ENCODE data around the gene HMX1.

The HMX1 gene

GRCh38 chr4:8817813-8818062 is 53.9 kb downstream of the HMX1 start:
- H3K18ac ChIP-seq (ENCODE audit: low read length): no peak overlapping the region
- H3K27me3 ChIP-seq (ENCODE audit: insufficient read depth, low read length, poor library complexity): no peaks in the 10 kb centered on the region
- no peak overlapping the region for H4K5ac ChIP-seq (ENCODE audit: low read length)
- H3K79me2 ChIP-seq (ENCODE audit: control insufficient read depth, insufficient read depth, low read length): no peaks in the 10 kb centered on the region
- H3K4me3 ChIP-seq (ENCODE audit: low read length): no peak overlapping the region
- no peaks in the 10 kb centered on the region for H3K4me1 ChIP-seq (ENCODE audit: control insufficient read depth, low read depth, low read length)
- no peaks in the 10 kb centered on the region for H3K79me1 ChIP-seq (ENCODE audit: low read length)
- H2AK5ac ChIP-seq (ENCODE audit: low read length): no peak overlapping the region
- no peak for DNase-seq
- no peak overlapping the region for H3K9ac ChIP-seq (ENCODE audit: low read length)
- no CpG with 5 or more reads among the region's 5 CpGs for WGBS (ENCODE audit: extremely low coverage, insufficient coverage, low lambda C conversion rate)
- H3K4me2 ChIP-seq (ENCODE audit: low read length): no peak overlapping the region
- H2BK5ac ChIP-seq (ENCODE audit: low read length): no peak overlapping the region
- H3K36me3 ChIP-seq (ENCODE audit: control insufficient read depth, insufficient read depth, low read length): no peaks in the 10 kb centered on the region
- H3K23ac ChIP-seq (ENCODE audit: low read length): no peak overlapping the region
- no peak overlapping the region for H3K27ac ChIP-seq (ENCODE audit: low read depth, low read length)
- H3K4ac ChIP-seq (ENCODE audit: low read depth, low read length): no peak overlapping the region
- H4K8ac ChIP-seq (ENCODE audit: low read depth, low read length): no peak overlapping the region
- H2BK15ac ChIP-seq (replicated peaks; ENCODE audit: low read depth): no peak overlapping the region
- no peak overlapping the region for H3K56ac ChIP-seq (ENCODE audit: low read length)
- H2BK120ac ChIP-seq (ENCODE audit: low read depth, low read length): no peak overlapping the region

GRCh38 chr4:8817096-8817812 is 54.4 kb downstream of the HMX1 start:
- no peak overlapping the region for H2BK15ac ChIP-seq (replicated peaks; ENCODE audit: low read depth)
- no peak overlapping the region for H3K4me3 ChIP-seq (ENCODE audit: low read length)
- H3K79me1 ChIP-seq (ENCODE audit: low read length): no peaks in the 10 kb centered on the region
- no peak overlapping the region for H2BK120ac ChIP-seq (ENCODE audit: low read depth, low read length)
- no peak overlapping the region for H4K5ac ChIP-seq (ENCODE audit: low read length)
- H2BK5ac ChIP-seq (ENCODE audit: low read length): no peak overlapping the region
- no peak overlapping the region for H3K4ac ChIP-seq (ENCODE audit: low read depth, low read length)
- H3K56ac ChIP-seq (ENCODE audit: low read length): no peak overlapping the region
- H3K27ac ChIP-seq (ENCODE audit: low read depth, low read length): no peak overlapping the region
- DNase-seq: no peak
- no peak overlapping the region for H3K23ac ChIP-seq (ENCODE audit: low read length)
- no peaks in the 10 kb centered on the region for H3K79me2 ChIP-seq (ENCODE audit: control insufficient read depth, insufficient read depth, low read length)
- no peaks in the 10 kb centered on the region for H3K4me1 ChIP-seq (ENCODE audit: control insufficient read depth, low read depth, low read length)
- no peak overlapping the region for H4K8ac ChIP-seq (ENCODE audit: low read depth, low read length)
- H3K9ac ChIP-seq (ENCODE audit: low read length): no peak overlapping the region
- WGBS (ENCODE audit: extremely low coverage, insufficient coverage, low lambda C conversion rate): no CpG with 5 or more reads among the region's 13 CpGs
- no peak overlapping the region for H3K4me2 ChIP-seq (ENCODE audit: low read length)
- no peak overlapping the region for H2AK5ac ChIP-seq (ENCODE audit: low read length)
- H3K18ac ChIP-seq (ENCODE audit: low read length): no peak overlapping the region
- H3K27me3 ChIP-seq (ENCODE audit: insufficient read depth, low read length, poor library complexity): no peaks in the 10 kb centered on the region
- H3K36me3 ChIP-seq (ENCODE audit: control insufficient read depth, insufficient read depth, low read length): no peaks in the 10 kb centered on the region
